Gastrocnemius medialis (tissue), 4 donors: ENCODE data around the gene UGT2B7.

Source experiments
- POLR2A ChIP-seq, 2 donors: fragments of 450-650 bp; IDR thresholded peaks; one replicate each; pipeline ENCODE4 v1.6.1; 2017; ENCODE audit warnings: antibody characterized with exemption in 2 of 2, mild to moderate bottlenecking in 2 of 2, moderate library complexity in 2 of 2
- TF ChIP-seq, protein P1 (sequence below), 5 experiments: fragments of 450-650 bp in 3 of 5; fragments of 200-600 bp in 2 of 5; sonication (generic) in 2 of 5; IDR thresholded peaks in 4 of 5; conservative IDR thresholded peaks in 1 of 5; 1 replicate in 4 of 5; 2 replicates in 1 of 5; pipeline ENCODE4 v1.5.1; 2016 to 2019; ENCODE audit warnings: antibody characterized with exemption in 5 of 5, mild to moderate bottlenecking in 3 of 5, moderate library complexity in 3 of 5

DNA sequence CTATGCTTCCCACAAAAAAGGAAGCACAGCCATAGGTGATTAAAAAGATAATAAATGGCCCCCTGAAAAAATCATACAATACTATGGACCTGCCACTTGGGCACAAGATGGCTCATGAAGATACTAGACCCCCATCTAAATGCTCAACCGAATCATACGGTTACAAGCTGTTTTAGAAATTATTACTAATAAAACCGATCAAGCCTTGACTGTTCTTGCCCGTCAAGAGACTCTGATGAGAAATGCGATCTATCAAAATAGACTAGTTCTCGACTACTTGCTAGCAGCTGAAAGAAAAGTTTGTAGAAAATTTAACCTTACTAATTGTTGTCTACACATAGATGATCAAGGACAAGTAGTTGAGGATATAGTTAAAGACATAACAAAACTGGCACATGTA lies 40.1 kb upstream of the UGT2B7 start:
- TF ChIP-seq, protein P1, sequence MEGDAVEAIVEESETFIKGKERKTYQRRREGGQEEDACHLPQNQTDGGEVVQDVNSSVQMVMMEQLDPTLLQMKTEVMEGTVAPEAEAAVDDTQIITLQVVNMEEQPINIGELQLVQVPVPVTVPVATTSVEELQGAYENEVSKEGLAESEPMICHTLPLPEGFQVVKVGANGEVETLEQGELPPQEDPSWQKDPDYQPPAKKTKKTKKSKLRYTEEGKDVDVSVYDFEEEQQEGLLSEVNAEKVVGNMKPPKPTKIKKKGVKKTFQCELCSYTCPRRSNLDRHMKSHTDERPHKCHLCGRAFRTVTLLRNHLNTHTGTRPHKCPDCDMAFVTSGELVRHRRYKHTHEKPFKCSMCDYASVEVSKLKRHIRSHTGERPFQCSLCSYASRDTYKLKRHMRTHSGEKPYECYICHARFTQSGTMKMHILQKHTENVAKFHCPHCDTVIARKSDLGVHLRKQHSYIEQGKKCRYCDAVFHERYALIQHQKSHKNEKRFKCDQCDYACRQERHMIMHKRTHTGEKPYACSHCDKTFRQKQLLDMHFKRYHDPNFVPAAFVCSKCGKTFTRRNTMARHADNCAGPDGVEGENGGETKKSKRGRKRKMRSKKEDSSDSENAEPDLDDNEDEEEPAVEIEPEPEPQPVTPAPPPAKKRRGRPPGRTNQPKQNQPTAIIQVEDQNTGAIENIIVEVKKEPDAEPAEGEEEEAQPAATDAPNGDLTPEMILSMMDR (IDR thresholded peaks at IDR 0.05 in 4 of 5, conservative IDR thresholded peaks at IDR 0.05 in 1 of 5): no peak
- TF ChIP-seq POLR2A (IDR thresholded peaks at IDR 0.05): no peak
